ENCODE results near the gene HM13.
"Not testable (repeated sequence)": the region's sequence is repeated elsewhere in the genome, so short reads cannot be mapped to it uniquely, and the experiment has no call there.

Gene HM13

DNA sequence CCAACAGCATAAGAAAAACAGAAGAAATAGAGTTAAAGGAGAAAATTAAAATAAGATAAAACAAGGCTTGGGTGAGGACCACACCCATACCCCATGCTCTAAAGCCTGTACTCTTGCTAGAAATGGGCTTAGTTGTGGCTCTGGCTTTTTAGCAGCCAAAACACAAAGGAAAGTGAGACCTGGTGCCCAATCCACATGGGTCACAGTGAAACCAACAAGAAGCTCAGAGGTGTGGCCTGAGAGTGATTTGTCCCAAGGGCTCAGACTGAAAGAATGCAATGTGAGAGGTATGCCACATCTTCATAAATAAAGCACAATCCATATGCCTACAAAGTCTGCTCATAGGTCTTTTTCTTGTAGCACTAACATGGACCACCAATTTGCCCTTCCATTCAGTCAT lies 21.1 kb downstream of the HM13 start:
- no peak for TF ChIP-seq CTCF (conservative IDR thresholded peaks at IDR 0.05; ENCODE audit: low read depth)
- H3K27ac ChIP-seq = no peak overlapping the region
- ChIA-PET CTCF (interaction anchor here (0.9 kb wide), 1 partner anchor 32 kb away, joined by 4 read pairs; no protein-coding TSS in a partner anchor), POLR2A (ENCODE audit: low non-redundant PET) (no interaction called here)
- no peak for DNase-seq (ENCODE audit: low spot score)

GRCh38 chr20:31536575-31536974 lies 22.3 kb downstream of the HM13 start:
- TF ChIP-seq CTCF (conservative IDR thresholded peaks at IDR 0.05; ENCODE audit: low read depth) = no peak
- no peak overlapping the region for H3K27ac ChIP-seq
- ChIA-PET POLR2A (ENCODE audit: low non-redundant PET) (interaction anchor here (0.5 kb wide), 1 partner anchor 11 kb away, joined by 4 read pairs; no protein-coding TSS in a partner anchor), CTCF (interaction anchor here (1.9 kb wide), 1 partner anchor 33 kb away, joined by 7 read pairs; no protein-coding TSS in a partner anchor)
- DNase-seq (ENCODE audit: low spot score) = no peak

DNA sequence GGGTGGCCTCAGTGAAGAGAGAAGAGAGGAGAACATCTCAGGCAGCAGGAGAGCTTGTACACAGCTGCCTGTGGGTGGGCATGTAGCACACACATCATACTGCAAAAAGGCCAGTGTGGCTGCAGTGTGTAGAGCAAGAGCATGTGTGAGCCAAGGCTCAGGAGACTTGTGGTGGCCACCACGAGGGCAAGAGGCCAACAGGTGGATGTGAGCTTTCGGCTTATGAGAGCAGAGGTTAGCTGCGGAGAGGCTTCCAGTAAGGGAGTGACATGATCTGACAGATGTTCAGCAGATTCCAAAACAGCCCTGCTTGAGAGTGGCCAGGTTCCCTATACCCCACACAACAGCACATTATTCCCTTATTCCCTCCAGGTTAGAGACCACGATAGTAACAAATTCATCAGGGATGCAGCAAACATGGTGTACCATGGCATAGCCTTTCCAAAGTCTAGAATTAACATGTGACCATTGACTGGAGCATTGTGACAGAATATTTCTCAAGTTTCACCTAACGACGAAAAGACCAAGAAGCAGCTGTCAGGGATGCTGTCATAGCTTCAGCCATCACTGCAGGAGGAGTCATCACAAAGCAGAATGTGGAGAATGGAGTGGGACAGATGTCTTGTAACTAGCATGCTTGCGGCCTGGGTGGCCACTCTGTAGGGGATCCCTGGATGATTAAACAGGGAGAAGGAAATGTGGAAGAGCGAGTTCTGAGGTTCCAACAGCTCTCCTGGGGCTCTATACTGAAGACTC lies 23.1 kb downstream of the HM13 start:
- H3K27ac ChIP-seq = no peak overlapping the region
- POLR2A ChIA-PET (ENCODE audit: low non-redundant PET) = interaction anchor here (0.5 to 0.6 kb wide), 2 partner anchors 12 to 50 kb away, joined by 4 read pairs; no protein-coding TSS in a partner anchor
- CTCF ChIA-PET = interaction anchor here (0.5 to 1.9 kb wide), 3 partner anchors 17 to 75 kb away, joined by 3 to 7 read pairs (median 3); no protein-coding TSS in a partner anchor
- no peak for DNase-seq (ENCODE audit: low spot score)
- no peak for TF ChIP-seq CTCF (conservative IDR thresholded peaks at IDR 0.05; ENCODE audit: low read depth)

GRCh38 chr20:31537890-31538289 lies 23.6 kb downstream of the HM13 start:
- DNase-seq (ENCODE audit: low spot score) = no peak
- TF ChIP-seq CTCF (conservative IDR thresholded peaks at IDR 0.05; ENCODE audit: low read depth) = no peak
- ChIA-PET CTCF (interaction anchor here (0.5 to 2.9 kb wide), 4 partner anchors 17 to 76 kb away, joined by 3 to 16 read pairs (median 5); no protein-coding TSS in a partner anchor), POLR2A (ENCODE audit: low non-redundant PET) (interaction anchor here (1.1 kb wide), 1 partner anchor 16 kb away, joined by 3 read pairs; no protein-coding TSS in a partner anchor)
- H3K27ac ChIP-seq = no peak overlapping the region

GRCh38 chr20:31538326-31538725 lies 24.1 kb downstream of the HM13 start:
- DNase-seq (ENCODE audit: low spot score) = no peak
- TF ChIP-seq CTCF (conservative IDR thresholded peaks at IDR 0.05; ENCODE audit: low read depth) = no peak
- H3K27ac ChIP-seq = no peak overlapping the region
- ChIA-PET CTCF (interaction anchor here (1.3 to 2.9 kb wide), 3 partner anchors 18 to 74 kb away, joined by 3 to 16 read pairs (median 7); no protein-coding TSS in a partner anchor), POLR2A (ENCODE audit: low non-redundant PET) (interaction anchor here (1.1 kb wide), 1 partner anchor 16 kb away, joined by 3 read pairs; no protein-coding TSS in a partner anchor)

DNA sequence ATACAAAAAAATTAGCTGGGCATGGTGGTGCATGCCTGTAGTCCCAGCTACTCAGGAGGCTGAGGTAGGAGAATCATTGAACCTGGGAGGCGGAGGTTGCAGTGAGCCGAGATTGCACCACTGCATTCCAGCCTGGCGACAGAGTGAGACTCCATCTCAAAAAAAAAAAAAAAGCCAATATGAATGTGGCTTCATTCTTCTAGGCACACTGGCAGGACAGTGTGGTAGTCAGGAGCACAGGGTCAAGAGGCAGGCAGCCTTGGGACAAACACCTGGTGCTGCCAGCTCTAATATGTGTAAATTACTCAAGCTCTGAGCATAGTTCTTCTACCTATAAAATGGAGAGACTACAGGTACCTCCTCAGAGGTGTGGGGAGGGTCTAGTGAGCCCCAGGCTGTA lies 25.4 kb downstream of the HM13 start:
- POLR2A ChIA-PET (ENCODE audit: low non-redundant PET); DNase-seq (ENCODE audit: low spot score): not testable (repeated sequence)
- CTCF ChIA-PET = interaction anchor here (0.6 to 2.9 kb wide), 2 partner anchors 23 to 73 kb away, joined by 4 to 16 read pairs; no protein-coding TSS in a partner anchor
- H3K27ac ChIP-seq = peak overlapping the region; percentile 6; the same call in 1 of the 2 replicates
